WTC11 (cell line): Measurements from ENCODE around the gene ARL9.

Source experiments
- CTCF ChIP-seq: fragments of 200-600 bp; IDR thresholded peaks from 2 replicates; pipeline ENCODE4 v1.8.0; 2022; ENCODE audit warnings: antibody characterized with exemption
- ESRRA ChIP-seq: sonication (generic); formaldehyde crosslinking; IDR thresholded peaks from 2 replicates; pipeline ENCODE4 v1.8.1; 2022; ENCODE audit warnings: mild to moderate bottlenecking, missing genetic modification reagents, borderline replicate concordance
- ZNF317 ChIP-seq: sonication (generic); formaldehyde crosslinking; IDR thresholded peaks from 2 replicates; pipeline ENCODE4 v1.8.1; 2023; ENCODE audit warnings: low read depth, mild to moderate bottlenecking, moderate library complexity, missing genetic modification reagents, borderline replicate concordance

DNA sequence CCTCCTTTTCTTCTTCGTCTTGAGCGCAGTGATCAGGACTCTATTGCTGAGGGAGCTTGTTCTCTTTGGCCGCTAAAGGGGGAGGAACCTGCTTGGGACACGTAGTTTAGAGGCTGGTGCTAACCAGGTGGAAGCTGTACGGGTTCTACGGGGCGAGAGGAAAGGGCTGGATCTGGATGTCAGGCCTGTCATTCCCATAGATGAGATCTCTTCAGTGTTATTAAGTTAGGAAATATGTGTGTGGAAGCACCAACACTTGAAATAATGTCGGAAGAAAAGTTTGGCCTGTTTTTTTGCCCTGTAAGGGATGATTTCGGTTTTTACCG lies 37.5 kb upstream of the ARL9 start:
- no peak for TF ChIP-seq ESRRA (CRISPR knock-in tag)
- no peak for TF ChIP-seq CTCF
- no peak for TF ChIP-seq ZNF317
